Thyroid gland (tissue), 4 donors: ENCODE results near the gene DDX25. TPM values are rescaled to one million over a fixed set of nuclear protein-coding genes. Genes with fewer than 3 reads are reported as not detected.

Source experiments
- DNase-seq, 2 donors: peaks; one replicate each; pipeline ENCODE4 v3.0.0-alpha.2; 2019
- H3K27ac ChIP-seq, 3 donors: fragments of 200-600 bp; sonication (generic); 1 replicate in 2 of 3; 2 replicates in 1 of 3; pipeline ENCODE4 v1.5.1; 2016 to 2019; ENCODE audit warnings: mild to moderate bottlenecking in 1 of 3, moderate library complexity in 1 of 3
- H3K27me3 ChIP-seq: fragments of 200-600 bp; sonication (generic); one replicate; pipeline ENCODE4 v1.5.1; 2019
- H3K36me3 ChIP-seq, 2 donors: fragments of 200-600 bp; sonication (generic); one replicate each; pipeline ENCODE4 v1.5.1; 2016 to 2019
- H3K4me1 ChIP-seq, 2 donors: fragments of 200-600 bp; sonication (generic); one replicate each; pipeline ENCODE4 v1.5.1; 2017 to 2019
- H3K4me3 ChIP-seq, 3 donors: fragments of 200-600 bp; sonication (generic); replicated peaks in 1 of 3; 1 replicate in 2 of 3; 2 replicates in 1 of 3; pipeline ENCODE4 v1.5.1; 2016; ENCODE audit warnings: mild to moderate bottlenecking in 1 of 3
- H3K9me3 ChIP-seq: fragments of 200-600 bp; sonication (generic); one replicate; pipeline ENCODE4 v1.5.1; 2017
- POLR2A ChIP-seq, 2 donors: fragments of 450-650 bp; IDR thresholded peaks; one replicate each; pipeline ENCODE4 v1.6.1; 2017; ENCODE audit warnings: antibody characterized with exemption in 2 of 2, mild to moderate bottlenecking in 2 of 2, moderate library complexity in 1 of 2
- WGBS, 2 donors: methylation state at CpG; one replicate each; pipeline ENCODE4 v1.1.5; 2017; 5-methylcytosine and 5-hydroxymethylcytosine counted together
- intact Hi-C: fragments of 100-400 bp; cut with DNase I; formaldehyde crosslinking; loops from one replicate; pipeline ENCODE4 v1.15.1; 2023
- total RNA-seq, 4 donors: library from RNA; depleted of rRNA; stranded (reverse); fragments of >200 nt; gene quantifications; one replicate each; pipeline ENCODE4 v1.2.3, GENCODE V29; 2016
- TF ChIP-seq, protein P1 (sequence below), 6 experiments: fragments of 200-600 bp in 3 of 6; fragments of 450-650 bp in 3 of 6; sonication (generic) in 3 of 6; IDR thresholded peaks; one replicate each; pipeline ENCODE4 v1.5.1; 2016 to 2019; ENCODE audit warnings: antibody characterized with exemption in 6 of 6, mild to moderate bottlenecking in 2 of 6, inconsistent platforms in 1 of 6, moderate library complexity in 1 of 6

DDX25 gene
- total RNA-seq, 4 donors from 2014 or later = 1.6 to 3.8 (median 1.9) TPM

GRCh38 chr11:125977333-125977732 lies 73.0 kb downstream of the DDX25 start:
- no peak for DNase-seq
- H3K9me3 ChIP-seq = no peaks in the 10 kb centered on the region

DNA sequence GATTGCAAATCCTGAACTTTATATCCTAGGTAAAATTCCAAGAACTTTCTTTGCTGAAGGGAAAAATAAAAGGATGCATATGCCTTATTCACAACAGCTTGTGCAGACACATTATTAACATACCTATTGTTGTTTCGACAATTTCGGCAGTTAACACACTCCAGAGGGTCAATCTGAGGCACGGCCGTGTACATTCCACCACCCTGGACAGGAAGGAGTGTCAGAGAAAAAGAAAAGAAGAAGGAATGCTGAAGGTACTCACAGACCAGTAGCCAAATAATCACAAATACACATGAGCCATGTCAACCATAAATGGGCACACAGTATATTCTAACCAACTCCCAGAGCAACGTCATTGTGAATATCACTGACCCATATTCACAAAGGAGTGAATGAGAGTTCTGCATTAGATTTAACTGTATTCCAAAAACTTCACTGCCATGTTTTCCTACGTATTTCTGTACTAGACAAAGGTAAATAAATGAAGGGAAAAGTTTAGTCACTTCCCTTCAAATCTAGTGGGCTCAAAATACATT lies 73.9 kb downstream of the DDX25 start:
- TF ChIP-seq POLR2A (IDR thresholded peaks at IDR 0.05) = no peak
- TF ChIP-seq, protein P1, sequence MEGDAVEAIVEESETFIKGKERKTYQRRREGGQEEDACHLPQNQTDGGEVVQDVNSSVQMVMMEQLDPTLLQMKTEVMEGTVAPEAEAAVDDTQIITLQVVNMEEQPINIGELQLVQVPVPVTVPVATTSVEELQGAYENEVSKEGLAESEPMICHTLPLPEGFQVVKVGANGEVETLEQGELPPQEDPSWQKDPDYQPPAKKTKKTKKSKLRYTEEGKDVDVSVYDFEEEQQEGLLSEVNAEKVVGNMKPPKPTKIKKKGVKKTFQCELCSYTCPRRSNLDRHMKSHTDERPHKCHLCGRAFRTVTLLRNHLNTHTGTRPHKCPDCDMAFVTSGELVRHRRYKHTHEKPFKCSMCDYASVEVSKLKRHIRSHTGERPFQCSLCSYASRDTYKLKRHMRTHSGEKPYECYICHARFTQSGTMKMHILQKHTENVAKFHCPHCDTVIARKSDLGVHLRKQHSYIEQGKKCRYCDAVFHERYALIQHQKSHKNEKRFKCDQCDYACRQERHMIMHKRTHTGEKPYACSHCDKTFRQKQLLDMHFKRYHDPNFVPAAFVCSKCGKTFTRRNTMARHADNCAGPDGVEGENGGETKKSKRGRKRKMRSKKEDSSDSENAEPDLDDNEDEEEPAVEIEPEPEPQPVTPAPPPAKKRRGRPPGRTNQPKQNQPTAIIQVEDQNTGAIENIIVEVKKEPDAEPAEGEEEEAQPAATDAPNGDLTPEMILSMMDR (IDR thresholded peaks at IDR 0.05) = no peak
- H3K27me3 ChIP-seq = no peaks in the 10 kb centered on the region
- no peak overlapping the region for H3K4me3 ChIP-seq
- WGBS, 2 donors = 79 to 91% methylated on average over 6 of the region's 6 CpGs
- H3K36me3 ChIP-seq = peaks cover 4 to 12% of the 10 kb centered on the region in 2 donors
- H3K4me1 ChIP-seq = peaks cover 0 to 10% of the 10 kb centered on the region in 2 donors
- H3K9me3 ChIP-seq = no peaks in the 10 kb centered on the region
- intact Hi-C loops = no loop called here
- no peak overlapping the region for H3K27ac ChIP-seq
- DNase-seq = no peak

More at GRCh38 chr11:125977333-125977732, 73.0 kb downstream of the DDX25 start:
- TF ChIP-seq POLR2A (IDR thresholded peaks at IDR 0.05) = no peak
- TF ChIP-seq, protein P1 (IDR thresholded peaks at IDR 0.05) = no peak
- Histone ChIP-seq H3K4me1 (peaks cover 0 to 10% of the 10 kb centered on the region in 2 donors), H3K36me3 (peaks cover 0 to 7% of the 10 kb centered on the region in 2 donors), H3K4me3 (no peak overlapping the region), H3K27ac (no peak overlapping the region), H3K27me3 (no peaks in the 10 kb centered on the region)
- intact Hi-C loops = no loop called here
- 72 to 79% methylated on average over 3 of the region's 3 CpGs for WGBS, 2 donors

Other genes starting within 250 kb of the DDX25 start
- gene ACRV1, start 223.7 kb upstream of the DDX25 start, total RNA-seq = not detected
- not detected for gene PATE1, start 158.2 kb upstream of the DDX25 start, total RNA-seq
- not detected for gene PATE2, start 125.7 kb upstream of the DDX25 start, total RNA-seq
- gene PATE3, start 116.4 kb upstream of the DDX25 start, total RNA-seq = not detected
- not detected for gene PATE4, start 71.2 kb upstream of the DDX25 start, total RNA-seq
- 1 to 10 TPM; 1.6 to 6.9 (median 3.0) TPM for gene HYLS1, start 16.8 kb upstream of the DDX25 start, total RNA-seq
- gene PUS3, start 1.3 kb upstream of the DDX25 start, total RNA-seq = 10 to 100 TPM in 3 of 4 donors, 1 to 10 TPM in 1; 9.0 to 34.7 (median 17.9) TPM
- not detected for gene VSIG10L2, start 41.5 kb downstream of the DDX25 start, total RNA-seq
- gene CDON, start 158.4 kb downstream of the DDX25 start, total RNA-seq = 100 to 1,000 TPM in 2 of 4 donors, 10 to 100 TPM in 2; 75.8 to 168 (median 108) TPM